Trophoblast cell (in vitro differentiated cells and primary cell): Measurements from ENCODE around the gene ZNF124.
A peak's percentile ranks its signal among the peaks of the same experiment; 100 is the strongest.
"Not testable (repeated sequence)": the region's sequence is repeated elsewhere in the genome, so short reads cannot be mapped to it uniquely, and the experiment has no call there.

Source experiments
- DNase-seq, 2 donors: peaks; one replicate each; pipeline ENCODE4 v3.0.0-alpha.2; 2016
- H2AFZ ChIP-seq: 2 replicates; pipeline ENCODE4 v1.6.1; 2013; ENCODE audit warnings: low read length, moderate library complexity, mild to moderate bottlenecking; ENCODE audit not compliant: insufficient read depth, poor library complexity
- H2AK5ac ChIP-seq: 2 replicates; pipeline ENCODE4 v1.6.1; 2013; ENCODE audit warnings: mild to moderate bottlenecking, low read length
- H2BK120ac ChIP-seq: 2 replicates; pipeline ENCODE4 v1.6.1; 2013; ENCODE audit warnings: low read length, mild to moderate bottlenecking, moderate library complexity; ENCODE audit not compliant: insufficient read depth, poor library complexity
- H2BK12ac ChIP-seq: 2 replicates; pipeline ENCODE4 v1.6.1; 2013; ENCODE audit warnings: mild to moderate bottlenecking, low read length, moderate library complexity
- H2BK5ac ChIP-seq: 2 replicates; pipeline ENCODE4 v1.6.1; 2013; ENCODE audit warnings: low read length, low read depth, moderate library complexity, mild to moderate bottlenecking; ENCODE audit not compliant: poor library complexity
- H3K14ac ChIP-seq: 2 replicates; pipeline ENCODE4 v1.6.1; 2013; ENCODE audit warnings: mild to moderate bottlenecking, low read length
- H3K18ac ChIP-seq: 2 replicates; pipeline ENCODE4 v1.6.1; 2013; ENCODE audit warnings: mild to moderate bottlenecking, low read length
- H3K23ac ChIP-seq: 2 replicates; pipeline ENCODE4 v1.6.1; 2013; ENCODE audit warnings: low read length
- H3K27ac ChIP-seq: 2 replicates; pipeline ENCODE4 v1.5.1; 2013; ENCODE audit warnings: low read depth, mild to moderate bottlenecking, inconsistent platforms, low read length, moderate library complexity
- H3K27me3 ChIP-seq: 2 replicates; pipeline ENCODE4 v1.6.1; 2013; ENCODE audit warnings: inconsistent platforms, mild to moderate bottlenecking, low read length, moderate library complexity; ENCODE audit not compliant: insufficient read depth
- H3K36me3 ChIP-seq, 2 experiments: 1 replicate in 1 of 2; 2 replicates in 1 of 2; pipeline ENCODE4 v1.6.1; 2013; ENCODE audit warnings: low read length in 2 of 2, mild to moderate bottlenecking in 2 of 2, moderate library complexity in 1 of 2; ENCODE audit not compliant: insufficient read depth in 2 of 2, control insufficient read depth in 1 of 2
- H3K4ac ChIP-seq: 2 replicates; pipeline ENCODE4 v1.6.1; 2013; ENCODE audit warnings: low read depth, mild to moderate bottlenecking, low read length, moderate library complexity
- H3K4me1 ChIP-seq, 2 experiments: 1 replicate in 1 of 2; 2 replicates in 1 of 2; pipeline ENCODE4 v1.6.1; 2013; ENCODE audit warnings: low read length in 2 of 2, mild to moderate bottlenecking in 2 of 2, moderate library complexity in 1 of 2; ENCODE audit not compliant: insufficient read depth in 2 of 2, control insufficient read depth in 1 of 2
- H3K4me2 ChIP-seq: 2 replicates; pipeline ENCODE4 v1.6.1; 2013; ENCODE audit warnings: inconsistent platforms, mild to moderate bottlenecking, low read length, moderate library complexity
- H3K4me3 ChIP-seq: 2 replicates; pipeline ENCODE4 v1.5.1; 2013; ENCODE audit warnings: mild to moderate bottlenecking, low read depth, low read length, inconsistent platforms
- H3K79me1 ChIP-seq: one replicate; pipeline ENCODE4 v1.6.1; 2013; ENCODE audit warnings: low read length
- H3K79me2 ChIP-seq: 2 replicates; pipeline ENCODE4 v1.6.1; 2013; ENCODE audit warnings: low read length, mild to moderate bottlenecking; ENCODE audit not compliant: control insufficient read depth, insufficient read depth, poor library complexity
- H3K9ac ChIP-seq: 2 replicates; pipeline ENCODE4 v1.6.1; 2013; ENCODE audit warnings: mild to moderate bottlenecking, low read length
- H3K9me3 ChIP-seq: 2 replicates; pipeline ENCODE4 v1.6.1; 2013; ENCODE audit warnings: low read depth, mild to moderate bottlenecking, control low read depth, inconsistent platforms, low read length; ENCODE audit not compliant: insufficient read depth
- H4K12ac ChIP-seq: 2 replicates; pipeline ENCODE4 v1.6.1; 2013; ENCODE audit warnings: low read depth, mild to moderate bottlenecking, low read length, moderate library complexity
- H4K8ac ChIP-seq: 2 replicates; pipeline ENCODE4 v1.6.1; 2013; ENCODE audit warnings: low read depth, mild to moderate bottlenecking, low read length, moderate library complexity
- H4K91ac ChIP-seq: one replicate; pipeline ENCODE4 v1.6.1; 2013; ENCODE audit warnings: low read depth, mild to moderate bottlenecking, low read length, moderate library complexity
- WGBS: extraction: QIAGEN DNeasy Blood & Tissue Kit; methylation state at CpG from one replicate; pipeline ENCODE4 v1.1.7; 2013; ENCODE audit warnings: missing lambda C conversion rate; ENCODE audit not compliant: insufficient read length, insufficient coverage; ENCODE audit errors: extremely low coverage; 5-methylcytosine and 5-hydroxymethylcytosine counted together

ZNF124 gene

DNA sequence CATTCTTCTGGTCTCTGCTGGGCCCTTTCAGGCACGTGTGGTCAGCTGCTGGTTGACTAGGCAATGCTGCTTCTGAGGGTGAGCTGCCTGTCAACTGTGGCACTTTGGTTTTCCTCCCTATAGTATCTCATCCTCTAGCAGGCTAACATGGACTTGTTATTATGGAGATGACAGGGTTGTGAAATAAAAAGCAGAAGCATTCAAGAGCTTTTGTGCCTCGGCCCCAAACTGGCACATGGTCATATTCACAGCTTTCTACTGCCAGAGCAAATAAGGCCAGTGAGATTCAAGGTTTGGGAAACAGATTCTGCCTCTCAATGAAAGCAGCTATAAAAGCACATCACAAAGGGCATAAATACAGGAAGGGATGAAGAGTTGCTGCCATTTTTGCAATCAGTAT is 1.6 kb upstream of the ZNF124 start:
- peaks cover 4% of the 10 kb centered on the region in 2 experiments for H3K36me3 ChIP-seq
- H2BK12ac ChIP-seq, result no peak overlapping the region
- no peak overlapping the region for H3K14ac ChIP-seq
- no peak overlapping the region for H4K91ac ChIP-seq
- no peak for DNase-seq
- no peak overlapping the region for H3K4me3 ChIP-seq
- H3K9me3 ChIP-seq, result no peaks in the 10 kb centered on the region
- no peak overlapping the region for H2BK120ac ChIP-seq
- no peaks in the 10 kb centered on the region for H3K27me3 ChIP-seq
- no peak overlapping the region for H4K12ac ChIP-seq
- no peak overlapping the region for H2AK5ac ChIP-seq
- H4K8ac ChIP-seq, result no peak overlapping the region
- no peaks in the 10 kb centered on the region for H3K79me1 ChIP-seq
- no peak overlapping the region for H3K4ac ChIP-seq
- no peak overlapping the region for H3K4me2 ChIP-seq
- WGBS, result no CpG with 5 or more reads among the region's 2 CpGs
- H3K4me1 ChIP-seq, result peaks cover 0 to 2% of the 10 kb centered on the region in 2 experiments
- no peak overlapping the region for H2AFZ ChIP-seq
- H3K9ac ChIP-seq, result no peak overlapping the region
- no peak overlapping the region for H3K18ac ChIP-seq
- H2BK5ac ChIP-seq, result no peak overlapping the region
- no peak overlapping the region for H3K27ac ChIP-seq
- peaks cover 6% of the 10 kb centered on the region for H3K79me2 ChIP-seq
- H3K23ac ChIP-seq, result no peak overlapping the region

DNA sequence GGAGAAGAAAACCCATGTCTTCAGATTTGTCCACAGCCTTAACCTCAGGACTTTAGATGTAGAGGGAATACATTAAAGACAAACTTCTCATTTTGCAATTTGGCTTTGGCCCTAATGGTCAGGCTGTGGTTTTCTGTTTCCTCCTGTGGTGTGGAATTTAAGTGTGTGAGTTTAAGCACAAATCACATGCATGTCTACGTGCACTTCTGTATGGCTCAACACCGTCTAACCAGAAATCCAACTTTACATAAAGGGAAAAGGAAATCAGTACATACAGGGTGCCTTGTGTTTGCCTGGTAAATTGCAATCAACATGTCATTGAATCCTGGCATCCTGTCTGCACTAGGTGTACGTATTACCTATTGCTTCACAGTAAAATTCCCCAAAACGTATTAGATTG is 1.2 kb upstream of the ZNF124 start:
- Histone ChIP-seq H3K4me1 (peaks cover 0 to 2% of the 10 kb centered on the region in 2 experiments), H4K91ac (no peak overlapping the region), H2BK5ac (no peak overlapping the region), H3K27me3 (no peaks in the 10 kb centered on the region), H3K4me3 (no peak overlapping the region), H3K36me3 (peaks cover 4% of the 10 kb centered on the region in 2 experiments), H3K14ac (no peak overlapping the region), H3K4me2 (no peak overlapping the region), H4K12ac (no peak overlapping the region), H3K18ac (no peak overlapping the region), H3K23ac (no peak overlapping the region), H4K8ac (no peak overlapping the region), H3K27ac (no peak overlapping the region), H3K9me3 (no peaks in the 10 kb centered on the region), H3K9ac (no peak overlapping the region), H2BK12ac (no peak overlapping the region), H2AFZ (no peak overlapping the region), H3K79me1 (no peaks in the 10 kb centered on the region), H2AK5ac (no peak overlapping the region), H2BK120ac (no peak overlapping the region), H3K79me2 (peaks cover 10% of the 10 kb centered on the region), H3K4ac (no peak overlapping the region)
- peak; percentile 1 to 12 for DNase-seq
- no CpG with 5 or more reads among the region's 4 CpGs for WGBS

DNA sequence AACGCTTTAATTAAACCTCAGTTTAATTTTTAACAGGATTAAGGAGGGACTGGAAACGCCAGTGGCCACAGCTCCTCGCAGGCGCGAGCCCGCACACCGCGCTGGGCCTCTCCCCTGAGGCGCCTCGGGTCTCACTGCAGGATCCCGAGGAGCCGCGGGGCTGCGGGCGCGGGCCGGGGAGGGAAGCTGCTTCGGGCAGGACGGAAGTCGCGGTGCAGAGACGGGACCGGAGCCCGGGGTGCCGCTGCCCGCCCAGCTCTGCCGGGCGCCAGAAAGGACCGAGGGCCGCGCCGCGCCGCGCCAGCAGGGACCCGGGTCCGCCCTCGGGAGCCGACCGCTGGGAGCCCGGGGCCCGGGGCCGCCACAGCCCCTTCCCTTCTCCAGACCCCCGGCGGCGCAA is 377 bp downstream of the ZNF124 start:
- H3K4ac ChIP-seq, H3K27ac ChIP-seq, H3K9me3 ChIP-seq, H3K14ac ChIP-seq, DNase-seq, H2BK12ac ChIP-seq, H2AK5ac ChIP-seq, H3K4me2 ChIP-seq, H3K4me1 ChIP-seq, H4K91ac ChIP-seq, H3K79me1 ChIP-seq, H3K9ac ChIP-seq, H2AFZ ChIP-seq, H3K27me3 ChIP-seq, H4K12ac ChIP-seq, H3K18ac ChIP-seq, H4K8ac ChIP-seq, H3K23ac ChIP-seq, H2BK5ac ChIP-seq, H3K36me3 ChIP-seq, H3K4me3 ChIP-seq, H2BK120ac ChIP-seq: not testable (repeated sequence)
- no CpG with 5 or more reads among the region's 46 CpGs for WGBS
- peaks cover 12% of the 10 kb centered on the region for H3K79me2 ChIP-seq

- no CpG with 5 or more reads among the region's 4 CpGs for WGBS
- no peak overlapping the region for H2BK120ac ChIP-seq
These were observed 6.1 kb downstream of the ZNF124 start for GRCh38 chr1:247165674-247166073.

More at GRCh38 chr1:247165674-247166073, 6.1 kb downstream of the ZNF124 start:
- Histone ChIP-seq H3K27me3 (no peaks in the 10 kb centered on the region), H4K8ac (no peak overlapping the region), H3K27ac (no peak overlapping the region), H3K9ac (no peak overlapping the region), H4K91ac (no peak overlapping the region), H2AFZ (no peak overlapping the region), H4K12ac (no peak overlapping the region), H3K4me3 (no peak overlapping the region), H3K36me3 (peaks cover 7 to 10% of the 10 kb centered on the region in 2 experiments), H3K79me2 (peaks cover 17% of the 10 kb centered on the region), H2BK5ac (no peak overlapping the region), H3K4ac (peak overlapping the region; percentile 24), H3K9me3 (no peaks in the 10 kb centered on the region), H3K4me2 (no peak overlapping the region), H3K14ac (no peak overlapping the region), H3K79me1 (no peaks in the 10 kb centered on the region), H3K4me1 (peaks cover 0 to 4% of the 10 kb centered on the region in 2 experiments), H3K23ac (no peak overlapping the region), H2BK12ac (no peak overlapping the region), H3K18ac (no peak overlapping the region), H2AK5ac (no peak overlapping the region)
- DNase-seq, result no peak
